Esophagus squamous epithelium (tissue), 4 donors: Measurements from ENCODE around the gene CERKL.

Source experiments
- POLR2A ChIP-seq, 4 donors: fragments of 450-650 bp; IDR thresholded peaks; one replicate each; pipeline ENCODE4 v1.6.1; 2017; ENCODE audit warnings: antibody characterized with exemption in 4 of 4, mild to moderate bottlenecking in 4 of 4, moderate library complexity in 3 of 4
- TF ChIP-seq, protein P1 (sequence below), 6 experiments: fragments of 450-650 bp in 4 of 6; fragments of 200-600 bp in 2 of 6; sonication (generic) in 2 of 6; IDR thresholded peaks; one replicate each; pipeline ENCODE4 v1.5.1; 2016 to 2019; ENCODE audit warnings: antibody characterized with exemption in 6 of 6, mild to moderate bottlenecking in 4 of 6, moderate library complexity in 4 of 6

- TF ChIP-seq POLR2A (IDR thresholded peaks at IDR 0.05): no peak
- TF ChIP-seq, protein P1, sequence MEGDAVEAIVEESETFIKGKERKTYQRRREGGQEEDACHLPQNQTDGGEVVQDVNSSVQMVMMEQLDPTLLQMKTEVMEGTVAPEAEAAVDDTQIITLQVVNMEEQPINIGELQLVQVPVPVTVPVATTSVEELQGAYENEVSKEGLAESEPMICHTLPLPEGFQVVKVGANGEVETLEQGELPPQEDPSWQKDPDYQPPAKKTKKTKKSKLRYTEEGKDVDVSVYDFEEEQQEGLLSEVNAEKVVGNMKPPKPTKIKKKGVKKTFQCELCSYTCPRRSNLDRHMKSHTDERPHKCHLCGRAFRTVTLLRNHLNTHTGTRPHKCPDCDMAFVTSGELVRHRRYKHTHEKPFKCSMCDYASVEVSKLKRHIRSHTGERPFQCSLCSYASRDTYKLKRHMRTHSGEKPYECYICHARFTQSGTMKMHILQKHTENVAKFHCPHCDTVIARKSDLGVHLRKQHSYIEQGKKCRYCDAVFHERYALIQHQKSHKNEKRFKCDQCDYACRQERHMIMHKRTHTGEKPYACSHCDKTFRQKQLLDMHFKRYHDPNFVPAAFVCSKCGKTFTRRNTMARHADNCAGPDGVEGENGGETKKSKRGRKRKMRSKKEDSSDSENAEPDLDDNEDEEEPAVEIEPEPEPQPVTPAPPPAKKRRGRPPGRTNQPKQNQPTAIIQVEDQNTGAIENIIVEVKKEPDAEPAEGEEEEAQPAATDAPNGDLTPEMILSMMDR (IDR thresholded peaks at IDR 0.05): no peak
Measured at GRCh38 chr2:181698223-181698622, 41.3 kb upstream of the CERKL start.
